Measurements from ENCODE around the gene RAMP2. TPM values are rescaled to one million over a fixed set of nuclear protein-coding genes. Genes with fewer than 3 reads are reported as not detected.
"Not testable (repeated sequence)": the region's sequence is repeated elsewhere in the genome, so short reads cannot be mapped to it uniquely, and the experiment has no call there.

The RAMP2 gene
- total and polyA plus RNA-seq, 2 of the 4 experiments (the other 2 are of a cell fraction) = 0.18 to 2.5 TPM

GRCh38 chr17:42768006-42768405, 7.0 kb downstream of the RAMP2 start:
- H4K8ac ChIP-seq (ENCODE audit: low read depth in 2 of 2, low read length in 2 of 2); DNase-seq; H2AK9ac ChIP-seq (replicated peaks; ENCODE audit: low read depth, low read length, poor library complexity); H2BK120ac ChIP-seq (ENCODE audit: low read depth, low read length); H3K23ac ChIP-seq (ENCODE audit: low read depth, low read length); H3K4me2 ChIP-seq (ENCODE audit: low read depth, low read length); H3K56ac ChIP-seq (ENCODE audit: extremely low read depth, insufficient read depth, low read length); H3K14ac ChIP-seq (replicated peaks; ENCODE audit: low read depth, low read length); H2AK5ac ChIP-seq (ENCODE audit: low read depth, low read length); H2BK5ac ChIP-seq (ENCODE audit: low read depth, low read length, poor library complexity, severe bottlenecking); H3K4me1 ChIP-seq (ENCODE audit: control insufficient read depth, insufficient read depth, low read length); H2BK15ac ChIP-seq (ENCODE audit: low read depth, low read length); H3K36me3 ChIP-seq (ENCODE audit: control insufficient read depth, insufficient read depth, low read length); H3K4ac ChIP-seq (ENCODE audit: low read depth, low read length); H3K18ac ChIP-seq (ENCODE audit: low read depth, low read length); ATAC-seq (ENCODE audit: low read depth); H3K9me3 ChIP-seq (ENCODE audit: control insufficient read depth, insufficient read depth, low read length); H3K27ac ChIP-seq (ENCODE audit: insufficient read depth, low read length); H4K91ac ChIP-seq (ENCODE audit: insufficient read depth, low read depth, low read length); dilution Hi-C loops (cut with HindIII; ENCODE audit: low sequenced_read_pairs, unreplicated experiment); H2AFZ ChIP-seq (replicated peaks; ENCODE audit: low read length, poor library complexity); H3K27me3 ChIP-seq (ENCODE audit: control insufficient read depth, insufficient read depth, low read length); H3K9ac ChIP-seq (ENCODE audit: low read depth, low read length); H2BK20ac ChIP-seq (ENCODE audit: low read depth, low read length); H3K79me1 ChIP-seq (ENCODE audit: low read depth in 1 of 2, low read length in 2 of 2); H3K4me3 ChIP-seq (ENCODE audit: insufficient read depth, low read depth, low read length); H4K5ac ChIP-seq (ENCODE audit: low read depth, low read length); intact Hi-C loops (cut with micrococcal nuclease); POLR2A ChIA-PET (ENCODE audit: unreplicated experiment); CTCF ChIA-PET; in situ Hi-C loops (cut with MboI; ENCODE audit: low sequenced_read_pairs); BruUV-seq (replicated peaks); H3K9me1 ChIP-seq (ENCODE audit: insufficient read depth, low read length); H4K20me1 ChIP-seq (ENCODE audit: insufficient read depth, low read length): not testable (repeated sequence)
- 92% methylated on average over 2 of the region's 9 CpGs; no CpG with 5 or more reads in 1 of the 2 experiments for WGBS, 2 experiments (ENCODE audit: extremely low coverage in 2 of 2, insufficient read length in 1 of 2)

GRCh38 chr17:42769964-42770363, 8.9 kb downstream of the RAMP2 start:
- H3K14ac ChIP-seq (replicated peaks; ENCODE audit: low read depth, low read length); H3K9me1 ChIP-seq (ENCODE audit: insufficient read depth, low read length); ATAC-seq (ENCODE audit: low read depth); H2AK5ac ChIP-seq (ENCODE audit: low read depth, low read length); H3K9ac ChIP-seq (ENCODE audit: low read depth, low read length); H2BK120ac ChIP-seq (ENCODE audit: low read depth, low read length); H3K4me2 ChIP-seq (ENCODE audit: low read depth, low read length); H2BK20ac ChIP-seq (ENCODE audit: low read depth, low read length); in situ Hi-C loops (cut with MboI; ENCODE audit: low sequenced_read_pairs); H2BK15ac ChIP-seq (ENCODE audit: low read depth, low read length); H4K5ac ChIP-seq (ENCODE audit: low read depth, low read length); H2AK9ac ChIP-seq (replicated peaks; ENCODE audit: low read depth, low read length, poor library complexity); H3K4ac ChIP-seq (ENCODE audit: low read depth, low read length); H3K36me3 ChIP-seq (ENCODE audit: control insufficient read depth, insufficient read depth, low read length); H3K23ac ChIP-seq (ENCODE audit: low read depth, low read length); H3K27ac ChIP-seq (ENCODE audit: insufficient read depth, low read length); H3K27me3 ChIP-seq (ENCODE audit: control insufficient read depth, insufficient read depth, low read length); H3K56ac ChIP-seq (ENCODE audit: extremely low read depth, insufficient read depth, low read length); DNase-seq; H3K9me3 ChIP-seq (ENCODE audit: control insufficient read depth, insufficient read depth, low read length); BruUV-seq (replicated peaks); H3K4me3 ChIP-seq (ENCODE audit: insufficient read depth, low read depth, low read length); POLR2A ChIA-PET (ENCODE audit: unreplicated experiment); H4K20me1 ChIP-seq (ENCODE audit: insufficient read depth, low read length); H2AFZ ChIP-seq (replicated peaks; ENCODE audit: low read length, poor library complexity); H2BK5ac ChIP-seq (ENCODE audit: low read depth, low read length, poor library complexity, severe bottlenecking); H4K91ac ChIP-seq (ENCODE audit: insufficient read depth, low read depth, low read length); dilution Hi-C loops (cut with HindIII; ENCODE audit: low sequenced_read_pairs, unreplicated experiment); H3K4me1 ChIP-seq (ENCODE audit: control insufficient read depth, insufficient read depth, low read length); intact Hi-C loops (cut with micrococcal nuclease); H3K18ac ChIP-seq (ENCODE audit: low read depth, low read length); H4K8ac ChIP-seq (ENCODE audit: low read depth in 2 of 2, low read length in 2 of 2): not testable (repeated sequence)
- peaks cover 11 to 21% of the 10 kb centered on the region in 2 experiments; a peak in 3 of 4 replicates for H3K79me1 ChIP-seq (ENCODE audit: low read depth in 1 of 2, low read length in 2 of 2)
- CTCF ChIA-PET = interaction anchor here (0.5 to 0.6 kb wide), 2 partner anchors 108 to 334 kb away, joined by 5 to 8 read pairs; no protein-coding TSS in a partner anchor
- WGBS, 2 experiments (ENCODE audit: extremely low coverage in 2 of 2, insufficient read length in 1 of 2) = no CpG with 5 or more reads among the region's 10 CpGs
